ENCODE data around the gene HPCAL1.

GRCh38 chr2:10460366-10460796 is 157.7 kb downstream of the HPCAL1 start:
- TF ChIP-seq EZH2phosphoT487 (IDR thresholded peaks at IDR 0.05; ENCODE audit: borderline replicate concordance, low read length) (no peak), CTCF (IDR thresholded peaks at IDR 0.05; ENCODE audit: low read depth, low read length, poor library complexity, severe bottlenecking) (no peak)
